Activated CD4-positive, alpha-beta memory T cell treated with anti-CD3 and anti-CD28 coated beads for 36 hours (primary cell): ENCODE data around the gene TUBGCP3. TPM values are rescaled to one million over a fixed set of nuclear protein-coding genes. Genes with fewer than 3 reads are reported as not detected.

Source experiments
- CTCF ChIA-PET: fragments of 350-600 bp; sonication (Branson Sonifier 250); formaldehyde crosslinking; loops from one replicate; lab custom pipeline; 2021; ENCODE audit warnings: antibody characterized with exemption, inconsistent platforms; lab: Charles Lee
- POLR2A ChIA-PET: fragments of 350-600 bp; sonication (Branson Sonifier 250); formaldehyde crosslinking; loops from one replicate; lab custom pipeline; 2021; ENCODE audit warnings: antibody characterized with exemption; lab: Charles Lee
- DNase-seq: peaks from one replicate; pipeline ENCODE4 v3.0.0-alpha.2; 2020
- H3K27ac Mint-ChIP-seq: one replicate; pipeline ENCODE4 v1.8.0; 2021; ENCODE audit warnings: mixed read lengths
- H3K27me3 Mint-ChIP-seq: one replicate; pipeline ENCODE4 v1.8.0; 2021; ENCODE audit warnings: mixed read lengths
- H3K36me3 Mint-ChIP-seq: one replicate; pipeline ENCODE4 v1.8.0; 2021; ENCODE audit warnings: mixed read lengths
- H3K4me1 Mint-ChIP-seq: one replicate; pipeline ENCODE4 v1.8.0; 2021; ENCODE audit warnings: low read depth, mixed read lengths
- H3K4me3 Mint-ChIP-seq: one replicate; pipeline ENCODE4 v1.8.0; 2021; ENCODE audit warnings: mild to moderate bottlenecking, mixed read lengths
- H3K9me3 Mint-ChIP-seq: one replicate; pipeline ENCODE4 v1.8.0; 2021; ENCODE audit warnings: mixed read lengths
- intact Hi-C: fragments of 100-400 bp; cut with micrococcal nuclease; formaldehyde crosslinking; loops from one replicate; pipeline ENCODE4 v1.15.1; 2023
- total RNA-seq, 2 experiments: library from RNA; stranded (reverse); gene quantifications; one replicate each; pipeline ENCODE4 v1.2.3, GENCODE V29; 2021

TUBGCP3 gene
- total RNA-seq, 2 experiments from 2014 or later, result 51.7 to 53.7 TPM

GRCh38 chr13:112608212-112608611 lies 20.3 kb upstream of the TUBGCP3 start:
- no peak for DNase-seq
- Mint-ChIP-seq H3K4me3 (no peak overlapping the region), H3K36me3 (no peaks in the 10 kb centered on the region), H3K27me3 (peaks cover 15% of the 10 kb centered on the region), H3K27ac (no peak overlapping the region), H3K4me1 (peaks cover 6% of the 10 kb centered on the region), H3K9me3 (no peaks in the 10 kb centered on the region)
- CTCF ChIA-PET, result interaction anchor here (0.9 to 2.8 kb wide), 6 partner anchors 8 to 1134 kb away, joined by 3 to 9 read pairs (median 3); no protein-coding TSS in a partner anchor
- intact Hi-C loops, result loop anchor here (5.0 kb wide), 2 partner anchors 96 to 161 kb away; no protein-coding TSS in a partner anchor
- POLR2A ChIA-PET, result no interaction called here

GRCh38 chr13:112606109-112607001 lies 18.4 kb upstream of the TUBGCP3 start:
- intact Hi-C loops, result loop anchor here (1.0 to 5.0 kb wide), 3 partner anchors 18 to 159 kb away; partner anchors contain the start of gene TUBGCP3
- no peak overlapping the region for H3K27ac Mint-ChIP-seq

GRCh38 chr13:112605531-112605990 lies 17.6 kb upstream of the TUBGCP3 start:
- no peak for DNase-seq
- H3K4me1 Mint-ChIP-seq, result peaks cover 6% of the 10 kb centered on the region
- ChIA-PET POLR2A (interaction anchor here (2.6 kb wide), 1 partner anchor 17 kb away, joined by 7 read pairs; the partner anchor contains the start of gene TUBGCP3), CTCF (interaction anchor here (0.8 to 2.1 kb wide), 13 partner anchors 11 to 1132 kb away, joined by 3 to 12 read pairs (median 4); partner anchors contain the start of gene TUBGCP3)
- no peak overlapping the region for H3K27ac Mint-ChIP-seq
- intact Hi-C loops, result loop anchor here (5.0 kb wide), 2 partner anchors 93 to 158 kb away; no protein-coding TSS in a partner anchor
- no peaks in the 10 kb centered on the region for H3K36me3 Mint-ChIP-seq
- H3K9me3 Mint-ChIP-seq, result no peaks in the 10 kb centered on the region
- peaks cover 9% of the 10 kb centered on the region for H3K27me3 Mint-ChIP-seq
- H3K4me3 Mint-ChIP-seq, result peak overlapping the region; percentile 72

More at GRCh38 chr13:112606109-112607001, 18.4 kb upstream of the TUBGCP3 start:
- ChIA-PET CTCF (interaction anchor here (0.7 to 2.8 kb wide), 19 partner anchors 9 to 1132 kb away, joined by 3 to 12 read pairs (median 4); partner anchors contain the start of gene TUBGCP3), POLR2A (interaction anchor here (2.6 kb wide), 1 partner anchor 18 kb away, joined by 7 read pairs; the partner anchor contains the start of gene TUBGCP3)
- Mint-ChIP-seq H3K27me3 (peaks cover 10% of the 10 kb centered on the region), H3K4me3 (peak overlapping the region; percentile 72), H3K4me1 (peaks cover 6% of the 10 kb centered on the region), H3K9me3 (no peaks in the 10 kb centered on the region), H3K36me3 (no peaks in the 10 kb centered on the region)
- peak; percentile 93 for DNase-seq

GRCh38 chr13:112603641-112604225 lies 15.8 kb upstream of the TUBGCP3 start:
- POLR2A ChIA-PET, result interaction anchor here (2.6 kb wide), 1 partner anchor 15 kb away, joined by 7 read pairs; the partner anchor contains the start of gene TUBGCP3
- intact Hi-C loops, result no loop called here

GRCh38 chr13:112602189-112602588 lies 14.2 kb upstream of the TUBGCP3 start:
- intact Hi-C loops, result no loop called here
- DNase-seq, result no peak
- ChIA-PET CTCF (no interaction called here), POLR2A (no interaction called here)
- peaks cover 6% of the 10 kb centered on the region for H3K4me1 Mint-ChIP-seq
- H3K36me3 Mint-ChIP-seq, result no peaks in the 10 kb centered on the region
- no peak overlapping the region for H3K4me3 Mint-ChIP-seq
- peaks cover 9% of the 10 kb centered on the region for H3K27me3 Mint-ChIP-seq
- H3K9me3 Mint-ChIP-seq, result no peaks in the 10 kb centered on the region
- H3K27ac Mint-ChIP-seq, result no peak overlapping the region

More at GRCh38 chr13:112603641-112604225, 15.8 kb upstream of the TUBGCP3 start:
- no peak for DNase-seq
- H3K36me3 Mint-ChIP-seq, result no peaks in the 10 kb centered on the region
- peaks cover 6% of the 10 kb centered on the region for H3K4me1 Mint-ChIP-seq
- no peaks in the 10 kb centered on the region for H3K9me3 Mint-ChIP-seq
- no peak overlapping the region for H3K27ac Mint-ChIP-seq
- H3K27me3 Mint-ChIP-seq, result peaks cover 11% of the 10 kb centered on the region
- CTCF ChIA-PET, result no interaction called here
- H3K4me3 Mint-ChIP-seq, result no peak overlapping the region

GRCh38 chr13:112601371-112601770 lies 13.4 kb upstream of the TUBGCP3 start:
- H3K4me1 Mint-ChIP-seq, result peaks cover 3% of the 10 kb centered on the region
- H3K36me3 Mint-ChIP-seq, result no peaks in the 10 kb centered on the region
- ChIA-PET CTCF (no interaction called here), POLR2A (no interaction called here)
- no peak overlapping the region for H3K4me3 Mint-ChIP-seq
- H3K9me3 Mint-ChIP-seq, result no peaks in the 10 kb centered on the region
- no peak for DNase-seq
- H3K27ac Mint-ChIP-seq, result no peak overlapping the region
- intact Hi-C loops, result no loop called here
- H3K27me3 Mint-ChIP-seq, result peaks cover 8% of the 10 kb centered on the region

GRCh38 chr13:112596235-112596634 lies 8.3 kb upstream of the TUBGCP3 start:
- intact Hi-C loops, result no loop called here
- Mint-ChIP-seq H3K27ac (no peak overlapping the region), H3K9me3 (no peaks in the 10 kb centered on the region), H3K27me3 (peaks cover 14% of the 10 kb centered on the region), H3K4me1 (no peaks in the 10 kb centered on the region), H3K36me3 (no peaks in the 10 kb centered on the region), H3K4me3 (no peak overlapping the region)
- CTCF ChIA-PET, result no interaction called here
- DNase-seq, result no peak
- POLR2A ChIA-PET, result no interaction called here

GRCh38 chr13:112592647-112593046 lies 4.7 kb upstream of the TUBGCP3 start:
- H3K27ac Mint-ChIP-seq, result no peak overlapping the region
- H3K4me3 Mint-ChIP-seq, result no peak overlapping the region
- peaks cover 8% of the 10 kb centered on the region for H3K27me3 Mint-ChIP-seq
- POLR2A ChIA-PET, result no interaction called here
- intact Hi-C loops, result no loop called here
- no peaks in the 10 kb centered on the region for H3K9me3 Mint-ChIP-seq
- H3K36me3 Mint-ChIP-seq, result no peaks in the 10 kb centered on the region
- CTCF ChIA-PET, result interaction anchor here (0.8 kb wide), 1 partner anchor 13 kb away, joined by 4 read pairs; no protein-coding TSS in a partner anchor
- peaks cover 13% of the 10 kb centered on the region for H3K4me1 Mint-ChIP-seq
- no peak for DNase-seq

GRCh38 chr13:112592181-112592580 lies 4.2 kb upstream of the TUBGCP3 start:
- Mint-ChIP-seq H3K4me1 (peaks cover 14% of the 10 kb centered on the region), H3K36me3 (peaks cover 1% of the 10 kb centered on the region), H3K27me3 (peaks cover 6% of the 10 kb centered on the region), H3K4me3 (no peak overlapping the region), H3K9me3 (no peaks in the 10 kb centered on the region), H3K27ac (no peak overlapping the region)
- ChIA-PET CTCF (no interaction called here), POLR2A (no interaction called here)
- no peak for DNase-seq
- intact Hi-C loops, result no loop called here

GRCh38 chr13:112588490-112589297 lies 741 bp upstream of the TUBGCP3 start:
- intact Hi-C loops, result loop anchor here (1.0 to 10.0 kb wide), 3 partner anchors 18 to 1884 kb away; partner anchors contain the start of genes ATP11A and CARS2
- Mint-ChIP-seq H3K4me1 (peaks cover 34% of the 10 kb centered on the region), H3K4me3 (peak overlapping the region; percentile 92), H3K27me3 (no peaks in the 10 kb centered on the region), H3K36me3 (peaks cover 2% of the 10 kb centered on the region), H3K9me3 (no peaks in the 10 kb centered on the region), H3K27ac (peak overlapping the region; percentile 91)
- ChIA-PET CTCF (interaction anchor here (1.3 to 2.4 kb wide), 2 partner anchors 17 to 18 kb away, joined by 4 to 12 read pairs; no protein-coding TSS in a partner anchor), POLR2A (interaction anchor here (1.1 to 1.8 kb wide), 2 partner anchors 17 to 100 kb away, joined by 6 to 7 read pairs; no protein-coding TSS in a partner anchor)
- no peak for DNase-seq
